ENCODE results near the gene TNS4.
"Not testable (repeated sequence)": the region's sequence is repeated elsewhere in the genome, so short reads cannot be mapped to it uniquely, and the experiment has no call there.

Gene TNS4, protein sequence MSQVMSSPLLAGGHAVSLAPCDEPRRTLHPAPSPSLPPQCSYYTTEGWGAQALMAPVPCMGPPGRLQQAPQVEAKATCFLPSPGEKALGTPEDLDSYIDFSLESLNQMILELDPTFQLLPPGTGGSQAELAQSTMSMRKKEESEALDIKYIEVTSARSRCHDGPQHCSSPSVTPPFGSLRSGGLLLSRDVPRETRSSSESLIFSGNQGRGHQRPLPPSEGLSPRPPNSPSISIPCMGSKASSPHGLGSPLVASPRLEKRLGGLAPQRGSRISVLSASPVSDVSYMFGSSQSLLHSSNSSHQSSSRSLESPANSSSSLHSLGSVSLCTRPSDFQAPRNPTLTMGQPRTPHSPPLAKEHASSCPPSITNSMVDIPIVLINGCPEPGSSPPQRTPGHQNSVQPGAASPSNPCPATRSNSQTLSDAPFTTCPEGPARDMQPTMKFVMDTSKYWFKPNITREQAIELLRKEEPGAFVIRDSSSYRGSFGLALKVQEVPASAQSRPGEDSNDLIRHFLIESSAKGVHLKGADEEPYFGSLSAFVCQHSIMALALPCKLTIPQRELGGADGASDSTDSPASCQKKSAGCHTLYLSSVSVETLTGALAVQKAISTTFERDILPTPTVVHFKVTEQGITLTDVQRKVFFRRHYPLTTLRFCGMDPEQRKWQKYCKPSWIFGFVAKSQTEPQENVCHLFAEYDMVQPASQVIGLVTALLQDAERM

DNA sequence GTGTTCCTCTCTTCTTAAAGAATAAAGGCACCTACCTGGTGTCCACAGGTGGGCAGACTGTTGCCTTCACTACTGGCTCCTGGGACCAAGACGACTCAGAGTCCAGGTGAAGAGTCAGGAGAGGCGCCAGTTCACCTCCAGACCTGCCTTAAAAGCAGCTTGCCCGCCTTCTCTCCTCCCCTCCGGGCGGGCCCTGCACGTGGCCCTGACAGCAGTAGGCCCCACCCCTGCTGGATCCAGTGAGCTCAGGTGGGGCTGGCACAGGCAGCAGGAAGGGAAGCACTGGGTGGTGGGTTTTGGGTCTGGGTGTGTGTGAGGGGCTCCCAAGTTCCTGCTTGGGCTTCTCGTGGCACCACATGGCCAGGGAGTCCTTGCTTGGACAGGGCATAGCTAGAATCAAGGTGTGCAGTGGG lies at the start of gene TNS4:
TSS of gene TNS4 (minus strand) at position 125 of the 413 bp plus-strand sequence. CDS start 5,198 bp downstream, outside the sequence.
- FAIRE-seq (no peak), DNase-seq (ENCODE audit: low spot score) (no peak)

DNA sequence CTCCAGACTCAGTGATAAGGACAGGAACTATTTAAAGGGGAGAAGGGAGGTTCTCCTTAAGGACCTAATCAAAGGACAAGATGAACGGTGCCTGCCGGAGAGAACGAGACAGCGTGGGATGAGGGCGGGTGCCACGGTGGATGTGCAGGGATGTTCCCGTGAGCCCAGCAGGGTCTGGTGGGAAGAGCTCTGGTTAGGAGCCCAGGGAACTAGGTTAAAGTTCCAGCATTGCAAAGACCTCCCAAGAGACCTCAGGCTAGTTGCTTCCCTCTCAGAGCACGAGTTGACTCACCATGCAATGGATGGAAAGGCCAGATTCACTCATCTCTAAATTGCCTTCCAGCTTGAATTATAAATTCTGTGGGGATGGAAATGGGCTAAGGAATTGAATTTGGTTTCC lies 49.2 kb upstream of the TNS4 start:
- FAIRE-seq (no peak), DNase-seq (ENCODE audit: low spot score) (no peak)

DNA sequence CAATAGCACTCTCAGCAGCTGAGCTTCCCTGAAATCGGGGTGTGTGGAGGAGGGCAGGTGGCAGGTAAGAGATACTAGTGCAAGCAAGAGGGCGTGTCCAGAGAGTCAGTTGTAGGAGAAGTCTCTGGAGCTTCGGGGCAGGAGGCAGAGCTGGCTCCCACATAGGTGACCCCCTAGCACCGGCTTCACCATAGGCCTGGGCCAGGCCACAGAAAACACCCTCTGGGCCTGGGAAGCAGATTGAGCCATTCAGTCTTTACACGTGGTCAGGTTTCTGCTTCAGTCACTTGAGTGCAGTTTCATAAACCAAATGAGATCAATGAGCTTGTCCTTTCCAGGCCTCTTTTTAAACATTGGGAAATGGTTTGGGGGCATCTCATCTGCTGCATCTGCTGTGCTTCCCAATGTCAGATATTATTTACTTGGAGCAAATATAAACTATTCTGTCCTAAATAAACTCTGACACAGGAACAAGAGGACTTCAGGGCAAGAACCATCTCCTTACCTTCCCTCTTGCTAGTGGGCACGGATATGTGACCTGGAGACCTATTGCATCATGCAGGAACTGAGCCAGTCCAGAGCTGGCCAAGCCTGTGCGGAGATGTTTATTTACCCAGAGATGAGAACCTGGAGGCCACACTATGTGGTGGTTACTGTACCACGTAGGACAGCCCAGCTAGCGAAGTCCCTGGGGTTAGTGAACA lies 47.7 kb upstream of the TNS4 start:
- FAIRE-seq (no peak), DNase-seq (ENCODE audit: low spot score) (no peak)

DNA sequence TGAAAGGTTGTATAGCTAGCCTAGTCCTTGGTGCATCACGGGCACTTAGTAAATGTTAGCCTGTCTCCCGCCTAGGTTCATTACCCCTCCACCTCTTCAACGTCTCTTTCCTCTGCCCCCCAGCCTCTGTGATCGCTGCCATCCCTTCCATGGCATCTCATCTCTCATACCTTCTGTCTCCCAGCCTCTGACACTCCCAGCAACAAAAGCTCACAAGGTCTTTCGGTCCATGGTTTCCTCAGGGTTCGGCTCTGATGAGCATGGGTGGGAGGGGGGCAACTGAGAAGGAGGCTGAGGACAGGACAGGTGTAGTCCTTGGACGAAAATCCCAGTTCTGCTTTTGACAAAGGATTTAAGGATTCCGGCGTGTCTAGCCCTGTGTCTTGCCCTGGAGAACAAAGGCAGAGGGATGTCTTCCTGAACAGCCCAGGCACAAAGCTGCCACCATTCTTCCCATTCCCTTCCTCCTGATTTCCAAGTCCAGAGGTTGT lies 47.1 kb upstream of the TNS4 start:
- no peak for FAIRE-seq
- no peak for DNase-seq (ENCODE audit: low spot score)

DNA sequence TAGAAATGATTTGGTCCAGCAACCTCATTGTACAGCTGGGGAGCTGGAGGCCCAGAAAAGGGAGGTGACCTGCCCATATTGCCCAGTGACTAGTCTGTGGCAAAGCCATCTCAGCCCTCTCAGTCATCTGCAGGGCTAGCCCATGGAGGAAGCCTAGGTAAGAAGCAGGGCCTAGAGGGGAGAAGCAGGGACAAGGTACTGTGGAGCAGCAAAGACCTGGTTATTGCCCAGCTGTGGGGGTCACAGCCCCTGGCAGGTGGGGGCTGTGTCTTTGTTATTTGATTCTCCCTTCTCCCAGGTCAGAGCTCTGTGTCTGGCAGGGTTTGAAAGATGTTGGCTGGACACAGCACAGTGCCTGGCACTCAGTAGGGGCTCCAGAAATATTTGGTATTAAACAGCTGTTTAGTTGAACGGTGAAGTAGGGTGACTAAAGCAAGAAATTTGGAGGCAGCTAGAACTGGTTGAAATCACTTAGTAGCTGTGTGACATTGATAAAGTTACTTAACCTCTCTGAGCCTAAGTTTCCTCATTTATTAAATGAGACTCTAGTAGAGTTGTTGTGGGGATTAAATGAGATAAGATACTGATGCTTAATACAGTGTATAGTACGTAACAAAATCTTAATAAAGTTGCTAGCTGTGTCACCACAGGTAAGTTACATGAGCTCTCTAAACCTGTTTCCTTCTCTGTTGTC lies 46.5 kb upstream of the TNS4 start:
- no peak for FAIRE-seq
- DNase-seq (ENCODE audit: low spot score) = no peak

DNA sequence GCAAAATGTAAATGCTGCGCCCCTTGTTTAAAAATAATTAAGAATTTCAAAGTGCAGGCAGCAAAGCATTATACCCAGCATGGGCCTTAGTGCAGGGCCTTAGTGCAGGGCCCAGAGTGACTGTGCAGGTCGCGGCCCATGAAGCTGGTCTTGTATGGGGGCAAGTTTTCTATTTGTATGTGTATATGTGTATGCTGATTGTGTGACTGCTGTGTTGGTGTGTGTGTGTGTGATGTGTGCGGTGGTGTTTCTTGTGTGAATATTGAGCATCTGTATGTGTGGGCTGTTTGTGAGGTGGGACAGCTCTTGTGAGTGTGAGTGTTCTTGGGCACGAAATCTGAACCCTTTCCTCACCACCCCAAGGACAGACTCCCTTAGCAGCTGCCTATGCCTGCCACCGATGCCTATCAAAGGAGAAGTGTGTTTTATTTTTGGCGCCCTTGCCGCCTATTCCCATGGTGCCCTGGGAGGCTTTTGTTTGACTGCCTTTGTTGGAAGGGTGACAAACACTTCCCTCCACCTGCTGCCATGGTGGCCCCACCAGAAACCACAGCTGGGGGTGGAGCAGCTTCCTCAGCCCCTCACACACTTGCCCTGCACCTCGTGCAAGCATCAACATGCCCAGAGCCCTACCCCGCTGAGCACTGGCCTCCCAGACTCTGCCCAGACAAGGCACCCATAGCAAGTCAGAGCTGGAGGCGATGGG lies 45.8 kb upstream of the TNS4 start:
- FAIRE-seq = peak; percentile 75
- DNase-seq (ENCODE audit: low spot score) = peak; percentile 78

DNA sequence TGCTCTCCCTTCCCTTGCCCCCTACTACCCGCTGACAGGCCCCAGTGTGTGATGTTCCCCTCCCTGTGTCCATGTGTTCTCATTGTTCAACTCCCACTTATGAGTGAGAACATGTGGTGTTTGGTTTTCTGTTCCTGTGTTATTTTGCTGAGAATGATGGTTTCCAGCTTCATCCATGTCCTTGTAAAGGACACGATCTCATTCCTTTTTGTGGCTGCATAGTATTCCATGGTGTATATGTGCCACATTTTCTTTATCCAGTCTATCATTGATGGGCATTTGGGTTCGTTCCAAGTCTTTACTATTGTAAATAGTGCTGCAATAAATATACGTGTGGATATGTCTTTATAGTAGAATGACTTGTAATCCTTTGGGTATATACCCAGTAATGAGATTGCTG lies 45.1 kb upstream of the TNS4 start:
- FAIRE-seq; DNase-seq (ENCODE audit: low spot score): not testable (repeated sequence)

DNA sequence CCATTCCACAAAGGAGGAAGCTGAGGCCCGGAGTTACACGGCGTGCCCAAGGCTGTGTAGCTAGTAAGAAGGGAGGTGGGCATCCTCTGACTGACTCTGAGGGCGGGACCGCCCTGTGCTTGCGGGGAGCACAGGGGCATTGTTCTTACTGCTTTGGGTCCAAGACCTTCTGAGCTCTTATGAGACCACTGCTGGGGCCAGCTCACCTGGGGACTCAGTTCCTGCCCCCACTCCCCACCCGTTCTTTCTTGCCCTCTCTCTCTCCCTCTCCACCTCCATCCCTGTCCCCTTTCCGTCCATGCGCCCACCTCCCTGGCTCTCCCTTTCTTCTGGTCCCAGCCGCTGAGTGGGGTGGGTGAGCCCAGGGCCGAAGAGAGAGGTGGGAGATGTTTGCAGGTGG lies 44.2 kb upstream of the TNS4 start:
- FAIRE-seq = no peak
- no peak for DNase-seq (ENCODE audit: low spot score)

DNA sequence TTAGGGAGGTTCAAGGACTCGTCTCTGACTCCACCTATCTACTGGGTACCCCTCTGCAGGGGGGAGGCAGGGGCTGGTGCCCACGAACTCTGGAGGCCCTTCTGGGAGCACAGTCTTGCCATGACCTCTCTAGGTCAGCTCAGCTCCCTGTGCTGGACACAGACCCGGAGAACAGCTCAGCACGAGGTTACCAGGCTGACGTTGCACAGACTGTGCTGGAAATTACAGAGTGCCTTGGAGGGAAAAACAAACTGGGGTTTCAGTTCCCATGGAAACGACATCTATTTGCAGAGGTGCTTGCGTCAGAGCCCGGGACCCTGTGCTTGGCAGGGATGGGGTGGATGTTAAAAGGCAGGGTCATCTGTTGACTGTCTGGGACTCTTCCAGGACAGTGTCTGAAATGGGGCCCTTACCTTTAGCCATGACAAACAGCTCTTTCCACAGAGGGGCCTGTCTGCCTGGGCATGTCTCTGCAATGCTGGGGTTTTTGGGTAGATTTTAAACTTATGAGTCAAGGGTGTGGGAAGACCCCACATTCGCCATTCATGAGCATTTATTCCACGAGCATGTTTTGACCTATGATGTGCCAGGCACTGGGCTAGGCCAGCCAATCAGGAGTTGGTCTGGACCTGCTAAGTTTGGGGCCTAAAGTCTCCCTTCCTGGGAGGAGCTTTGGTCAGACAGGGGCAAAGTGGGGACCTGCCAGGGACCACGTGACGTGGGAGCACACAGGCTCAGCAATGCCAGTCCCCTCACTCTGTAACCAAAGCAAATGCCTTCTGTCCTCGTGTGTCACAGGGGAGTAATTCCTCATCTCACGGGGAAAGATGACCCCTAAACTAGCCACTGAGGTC lies 41.4 kb upstream of the TNS4 start:
- DNase-seq (ENCODE audit: low spot score) (no peak), FAIRE-seq (no peak)

DNA sequence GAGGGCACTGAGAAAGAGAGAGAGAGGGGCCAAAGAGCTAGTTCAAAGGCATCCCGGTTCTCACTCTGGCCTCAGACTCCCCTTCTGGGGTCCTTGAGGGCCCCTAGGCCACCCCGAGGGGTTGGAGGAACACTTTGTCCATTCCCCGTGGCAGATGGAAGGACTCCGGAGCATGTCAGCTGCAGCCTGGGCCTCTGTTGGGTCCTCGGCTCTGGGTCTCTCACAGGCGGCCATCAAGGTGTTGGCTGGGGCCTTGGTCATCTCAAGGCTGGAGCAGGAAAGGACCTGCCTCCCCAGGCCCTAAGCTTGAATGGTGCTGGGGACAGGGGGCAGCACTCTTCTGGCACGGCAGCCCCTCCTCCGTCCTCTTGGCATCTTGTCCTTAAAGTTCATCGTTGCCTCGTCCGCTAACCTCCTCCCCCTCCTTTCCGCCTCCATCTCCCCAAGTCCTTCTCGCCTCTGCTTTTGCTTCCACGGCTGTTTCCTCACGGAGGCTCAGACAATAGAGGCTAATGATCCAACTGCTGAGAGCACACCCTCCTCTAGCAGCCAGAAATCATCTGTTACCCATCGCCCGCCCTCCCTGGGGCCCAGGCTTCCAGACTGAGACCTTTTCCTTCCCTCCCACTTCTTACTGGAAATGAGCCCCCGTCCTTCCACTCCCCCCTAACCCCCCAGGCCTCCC lies 40.6 kb upstream of the TNS4 start:
- no peak for DNase-seq (ENCODE audit: low spot score)
- no peak for FAIRE-seq

DNA sequence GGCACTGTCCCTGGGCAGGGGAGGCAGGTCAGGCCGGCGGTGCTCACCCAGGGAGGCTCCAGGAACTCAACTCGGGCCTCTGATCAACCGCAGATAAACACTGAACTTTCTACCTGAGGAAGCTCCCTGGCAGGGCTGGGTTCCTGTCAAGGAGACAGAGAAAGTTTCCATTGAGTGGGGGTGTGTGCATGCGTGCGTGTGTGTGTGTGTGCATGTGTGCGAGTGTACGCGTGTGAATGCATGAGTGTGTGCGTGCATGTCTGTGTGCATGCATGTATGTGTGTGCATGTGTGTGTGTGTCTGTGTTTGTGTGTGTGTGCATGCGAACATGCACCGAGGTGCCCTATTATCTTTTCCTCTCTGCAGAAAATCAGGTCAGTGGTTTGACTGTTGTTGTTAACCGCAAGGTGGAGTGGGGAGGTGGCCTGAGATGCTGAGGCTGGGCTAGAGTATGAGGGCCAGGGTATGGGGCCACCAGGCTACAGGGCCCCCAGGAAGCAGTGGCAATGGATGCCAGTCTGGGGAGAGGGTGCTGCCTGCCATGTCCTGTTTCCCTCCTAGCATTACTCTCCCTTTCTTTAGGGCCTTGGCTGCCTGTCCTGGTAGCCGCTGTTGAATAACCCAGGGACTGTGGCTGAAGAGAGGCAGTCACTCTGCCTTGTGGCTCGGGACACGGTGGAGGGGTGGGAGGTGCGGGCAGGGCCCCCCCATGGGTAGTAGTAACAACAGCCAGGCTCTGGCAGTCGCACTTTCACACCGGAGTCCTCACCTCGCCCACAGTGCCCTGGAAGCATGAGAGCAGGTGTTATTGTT lies 39.8 kb upstream of the TNS4 start:
- FAIRE-seq (peak; percentile 84), DNase-seq (ENCODE audit: low spot score) (no peak)

DNA sequence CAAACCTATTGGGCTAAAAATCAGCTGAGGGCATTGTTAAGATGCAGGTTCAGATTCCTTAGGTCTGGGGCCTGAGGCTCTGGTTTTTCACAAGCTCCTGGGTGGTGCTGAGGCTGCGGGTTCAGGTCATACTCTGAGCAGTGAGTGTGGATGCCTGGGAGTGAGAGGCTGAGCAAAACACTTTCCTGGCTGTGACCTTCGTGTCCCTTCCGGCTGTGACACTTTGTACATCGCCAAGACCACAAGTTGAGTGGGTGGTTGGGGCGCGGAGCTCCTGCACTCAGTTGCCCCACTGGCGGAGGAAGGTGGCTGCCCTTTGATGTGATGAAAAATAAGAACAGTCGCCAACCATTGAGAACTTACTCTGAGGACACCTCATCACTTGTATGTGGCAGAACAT lies 39.0 kb upstream of the TNS4 start:
- no peak for DNase-seq (ENCODE audit: low spot score)
- FAIRE-seq = no peak

DNA sequence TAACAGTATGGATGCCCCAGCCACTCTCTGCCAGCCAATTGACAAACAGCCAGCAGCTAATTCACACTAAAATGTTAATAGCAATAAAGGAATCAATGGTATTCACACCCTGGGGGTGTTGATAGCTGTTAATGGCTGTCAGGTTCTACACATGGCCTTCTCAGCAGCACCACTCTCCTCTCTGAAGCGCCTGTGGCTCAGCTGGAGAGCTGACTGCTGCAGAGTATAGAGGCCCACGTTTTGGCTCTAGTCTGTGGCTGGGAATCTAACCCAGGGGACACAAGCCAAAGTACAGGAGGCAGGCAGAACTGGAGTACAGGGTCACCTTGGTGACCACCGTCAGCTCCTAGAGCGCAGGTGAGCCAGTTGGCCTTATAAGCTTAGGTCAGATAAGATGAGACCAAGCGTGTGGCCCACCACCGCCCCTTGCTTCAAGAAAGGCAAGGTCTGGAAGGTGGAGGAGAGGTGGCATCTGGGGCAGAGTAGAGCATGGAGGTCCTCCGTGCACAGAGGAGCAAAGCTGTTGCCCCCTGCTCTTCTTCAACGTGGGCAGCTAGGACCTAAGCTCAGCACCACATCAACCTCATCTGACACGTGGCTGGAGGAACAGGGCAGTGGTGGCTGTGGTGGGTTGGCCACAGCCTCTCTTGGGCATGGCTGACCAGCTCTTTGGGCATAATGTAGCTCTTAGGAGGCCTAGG lies 38.4 kb upstream of the TNS4 start:
- FAIRE-seq (no peak), DNase-seq (ENCODE audit: low spot score) (no peak)

DNA sequence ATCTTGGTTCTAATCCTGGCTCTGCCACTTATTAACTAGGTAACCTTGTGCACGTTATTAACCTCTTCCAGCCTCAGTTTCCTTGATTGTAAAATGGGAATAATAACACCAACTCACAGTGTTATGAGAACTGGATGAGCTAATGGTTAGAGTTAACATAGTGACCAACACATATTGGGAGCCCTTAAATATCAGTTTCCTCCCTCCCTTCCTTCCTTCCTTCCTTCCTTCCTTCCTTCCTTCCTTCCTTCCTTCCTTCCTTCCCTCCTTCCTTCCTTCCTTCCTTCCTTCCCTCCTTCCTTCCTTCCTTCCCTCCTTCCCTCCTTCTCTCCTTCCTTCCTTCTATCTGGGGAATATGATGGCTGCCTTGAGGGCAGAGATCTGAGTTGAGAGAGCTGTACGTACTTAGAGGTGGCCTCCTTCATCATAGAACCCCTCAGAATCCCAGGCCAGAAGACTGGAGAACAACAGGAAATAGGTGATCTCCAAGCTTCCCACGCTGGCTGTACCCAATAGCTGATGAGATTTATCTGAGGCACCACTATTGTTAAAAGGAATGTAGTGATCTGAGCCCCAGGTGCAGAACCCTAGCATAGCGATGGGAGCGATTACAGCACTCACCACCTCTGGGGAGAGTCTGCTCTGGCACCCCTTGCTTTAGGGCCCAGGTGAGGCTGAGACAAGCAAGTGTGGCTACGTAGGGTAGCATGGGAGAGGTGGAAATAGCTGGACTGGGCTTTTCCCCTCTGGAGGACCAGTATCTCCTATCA lies 37.7 kb upstream of the TNS4 start:
- FAIRE-seq (no peak), DNase-seq (ENCODE audit: low spot score) (no peak)

DNA sequence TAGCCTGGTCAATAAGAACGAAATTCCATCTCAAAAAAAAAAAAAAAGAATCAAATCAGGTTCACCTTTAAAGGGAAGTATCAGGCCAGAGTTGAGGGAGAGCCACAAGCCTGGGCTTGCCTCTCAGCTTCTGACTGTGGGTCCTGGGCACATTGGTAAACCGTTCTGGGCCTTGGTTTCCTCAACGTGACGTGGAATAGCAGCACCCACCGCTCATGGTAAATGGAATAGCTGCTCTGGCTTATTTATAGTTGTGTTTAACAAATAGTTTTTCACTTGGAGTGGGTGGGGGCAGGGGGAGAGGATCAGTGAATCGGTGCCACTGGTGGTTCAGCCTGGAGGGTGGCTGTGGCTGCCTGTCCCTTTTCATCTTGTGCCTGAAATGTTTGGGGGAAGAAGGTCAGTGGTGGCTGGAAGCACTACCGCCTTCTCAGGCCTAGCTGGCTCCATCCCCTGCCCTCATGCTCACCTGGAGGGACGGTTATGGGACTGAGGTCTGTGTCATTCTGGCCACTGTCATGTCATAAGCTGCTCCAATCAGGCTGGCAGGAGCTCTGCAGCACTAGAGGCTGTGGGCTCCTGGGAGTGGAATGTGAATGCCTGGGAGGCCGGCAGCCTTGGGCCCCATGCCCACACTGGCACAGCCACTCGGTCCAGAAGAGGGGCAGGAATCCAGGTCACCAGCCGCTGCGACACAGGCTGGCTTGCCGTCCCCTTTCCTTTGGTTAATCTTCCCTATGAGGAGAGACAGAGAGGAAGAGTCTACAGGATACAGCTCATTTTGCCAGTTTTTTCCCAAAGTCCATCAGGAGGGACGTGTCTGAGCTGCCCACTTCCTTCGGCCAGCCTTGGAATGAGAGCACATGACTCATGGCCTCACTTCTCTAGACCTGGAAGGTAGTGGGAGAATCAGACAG lies 36.9 kb upstream of the TNS4 start:
- DNase-seq (ENCODE audit: low spot score) = no peak
- no peak for FAIRE-seq
